ENCODE measurements around the gene DISC1.

- TF ChIP-seq CTCF (IDR thresholded peaks at IDR 0.05) (no peak), POLR2A (IDR thresholded peaks at IDR 0.05) (no peak)
Observed at GRCh38 chr1:231828182-231828920, 201.8 kb downstream of the DISC1 start.
